BLaER1 (cell line): ENCODE results near the gene LETM1.

ENCODE experiments used
- H3K27ac ChIP-seq: shearing (Covaris generic); formaldehyde crosslinking; 2 replicates; pipeline ENCODE4 v1.8.1; 2022
- H3K27me3 ChIP-seq: shearing (Covaris generic); formaldehyde crosslinking; 2 replicates; pipeline ENCODE4 v1.8.1; 2022
- H3K36me3 ChIP-seq: shearing (Covaris generic); formaldehyde crosslinking; 2 replicates; pipeline ENCODE4 v1.8.1; 2022
- H3K4me1 ChIP-seq: shearing (Covaris generic); formaldehyde crosslinking; 2 replicates; pipeline ENCODE4 v1.8.1; 2022
- H3K4me2 ChIP-seq: shearing (Covaris generic); formaldehyde crosslinking; 2 replicates; pipeline ENCODE4 v1.8.1; 2022
- H3K4me3 ChIP-seq: shearing (Covaris generic); formaldehyde crosslinking; 2 replicates; pipeline ENCODE4 v1.8.1; 2022
- H3K9ac ChIP-seq: shearing (Covaris generic); formaldehyde crosslinking; 2 replicates; pipeline ENCODE4 v1.8.1; 2022
- H3K9me3 ChIP-seq: shearing (Covaris generic); formaldehyde crosslinking; 2 replicates; pipeline ENCODE4 v1.8.1; 2022
- H4K20me1 ChIP-seq: shearing (Covaris generic); formaldehyde crosslinking; 2 replicates; pipeline ENCODE4 v1.8.1; 2022
- Cebpa-rat ChIP-seq: shearing (Covaris generic); IDR thresholded peaks from 2 replicates; pipeline ENCODE4 v1.8.1; 2022

Gene LETM1

GRCh38 chr4:1769692-1770091 is 86.3 kb downstream of the LETM1 start:
- Histone ChIP-seq H3K4me3 (peak overlapping the region; percentile 29; the same call in 1 of the 2 replicates), H3K9ac (0 out of 2 replicates have a peak overlapping the region, but pooled peaks have one; percentile 10), H3K4me1 (peaks cover 81% of the 10 kb centered on the region), H4K20me1 (peaks cover 45% of the 10 kb centered on the region), H3K27ac (no peak overlapping the region), H3K27me3 (peaks cover 52% of the 10 kb centered on the region), H3K36me3 (no peaks in the 10 kb centered on the region), H3K9me3 (no peaks in the 10 kb centered on the region), H3K4me2 (peak overlapping the region; percentile 88)
- TF ChIP-seq Cebpa-rat = no peak

DNA sequence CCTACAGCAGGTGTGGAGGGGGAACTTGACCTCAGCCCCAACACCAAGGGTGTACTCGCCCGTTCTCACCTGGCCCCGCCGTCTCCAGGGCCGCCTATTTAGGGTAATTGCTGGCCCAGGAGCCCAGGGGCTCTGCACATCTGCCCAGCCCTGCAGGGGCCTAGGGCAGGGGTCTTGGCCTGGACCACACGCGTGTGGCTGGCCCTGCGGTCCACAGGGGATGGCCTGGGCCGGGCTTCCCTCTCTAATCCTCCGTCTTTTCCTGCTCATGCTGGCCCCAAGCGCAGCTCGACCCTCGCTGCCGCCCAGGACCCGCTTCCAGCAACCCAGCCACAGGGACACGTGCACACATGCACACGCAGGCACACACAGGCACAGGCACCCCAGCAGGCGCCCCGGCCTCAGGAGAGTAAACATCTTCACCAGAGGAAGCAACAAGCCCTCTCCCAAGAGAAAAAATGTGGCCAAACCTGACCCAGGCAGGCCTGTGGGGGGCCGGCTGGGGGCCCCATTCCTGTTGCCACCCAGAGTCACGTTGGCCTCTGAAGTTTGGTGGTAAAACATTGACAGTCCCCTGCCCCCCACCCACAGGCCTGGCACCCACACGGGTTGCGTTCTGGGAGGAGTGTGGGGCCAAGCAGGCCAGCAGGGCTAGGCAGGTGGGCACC is 87.5 kb downstream of the LETM1 start:
- peak overlapping the region; percentile 29; the same call in 1 of the 2 replicates for H3K4me3 ChIP-seq
- H3K4me1 ChIP-seq = peaks cover 74% of the 10 kb centered on the region
- peaks cover 64% of the 10 kb centered on the region for H3K27me3 ChIP-seq
- no peaks in the 10 kb centered on the region for H3K36me3 ChIP-seq
- no peak for TF ChIP-seq Cebpa-rat
- peaks cover 48% of the 10 kb centered on the region for H4K20me1 ChIP-seq
- no peak overlapping the region for H3K27ac ChIP-seq
- no peaks in the 10 kb centered on the region for H3K9me3 ChIP-seq
- H3K9ac ChIP-seq = no peak overlapping the region
- peak overlapping the region; percentile 88 for H3K4me2 ChIP-seq

GRCh38 chr4:1767770-1768366 is 88.1 kb downstream of the LETM1 start:
- Histone ChIP-seq H3K4me2 (peak overlapping the region; percentile 88), H3K27me3 (peaks cover 69% of the 10 kb centered on the region), H4K20me1 (peaks cover 48% of the 10 kb centered on the region), H3K9ac (no peak overlapping the region), H3K4me1 (peaks cover 68% of the 10 kb centered on the region), H3K36me3 (no peaks in the 10 kb centered on the region), H3K4me3 (peak overlapping the region; percentile 63), H3K27ac (no peak overlapping the region), H3K9me3 (no peaks in the 10 kb centered on the region)
- no peak for TF ChIP-seq Cebpa-rat

- no peak overlapping the region for H3K27ac ChIP-seq
- peak overlapping the region; percentile 88 for H3K4me2 ChIP-seq
- H3K36me3 ChIP-seq = no peaks in the 10 kb centered on the region
- no peak for TF ChIP-seq Cebpa-rat
- H3K9ac ChIP-seq = no peak overlapping the region
- H3K4me1 ChIP-seq = peaks cover 62% of the 10 kb centered on the region
- peak overlapping the region; percentile 63 for H3K4me3 ChIP-seq
- H4K20me1 ChIP-seq = peaks cover 48% of the 10 kb centered on the region
- H3K27me3 ChIP-seq = peaks cover 75% of the 10 kb centered on the region
- H3K9me3 ChIP-seq = no peaks in the 10 kb centered on the region
These were observed 88.7 kb downstream of the LETM1 start for GRCh38 chr4:1767061-1767769.

GRCh38 chr4:1766106-1767060 is 89.6 kb downstream of the LETM1 start:
- H3K9ac ChIP-seq = no peak overlapping the region
- H3K27ac ChIP-seq = no peak overlapping the region
- no peak overlapping the region for H3K4me3 ChIP-seq
- peaks cover 47% of the 10 kb centered on the region for H4K20me1 ChIP-seq
- H3K4me1 ChIP-seq = peaks cover 53% of the 10 kb centered on the region
- H3K9me3 ChIP-seq = no peaks in the 10 kb centered on the region
- no peaks in the 10 kb centered on the region for H3K36me3 ChIP-seq
- TF ChIP-seq Cebpa-rat = no peak
- H3K27me3 ChIP-seq = peaks cover 76% of the 10 kb centered on the region
- H3K4me2 ChIP-seq = peak overlapping the region; percentile 88

- Histone ChIP-seq H3K9ac (no peak overlapping the region), H3K9me3 (no peaks in the 10 kb centered on the region), H3K4me1 (peaks cover 47% of the 10 kb centered on the region), H3K27ac (no peak overlapping the region), H4K20me1 (peaks cover 39% of the 10 kb centered on the region), H3K27me3 (peaks cover 71% of the 10 kb centered on the region), H3K4me3 (no peak overlapping the region), H3K36me3 (no peaks in the 10 kb centered on the region), H3K4me2 (peak overlapping the region; percentile 88)
- TF ChIP-seq Cebpa-rat = no peak
These were observed 90.4 kb downstream of the LETM1 start for GRCh38 chr4:1765409-1766072.

DNA sequence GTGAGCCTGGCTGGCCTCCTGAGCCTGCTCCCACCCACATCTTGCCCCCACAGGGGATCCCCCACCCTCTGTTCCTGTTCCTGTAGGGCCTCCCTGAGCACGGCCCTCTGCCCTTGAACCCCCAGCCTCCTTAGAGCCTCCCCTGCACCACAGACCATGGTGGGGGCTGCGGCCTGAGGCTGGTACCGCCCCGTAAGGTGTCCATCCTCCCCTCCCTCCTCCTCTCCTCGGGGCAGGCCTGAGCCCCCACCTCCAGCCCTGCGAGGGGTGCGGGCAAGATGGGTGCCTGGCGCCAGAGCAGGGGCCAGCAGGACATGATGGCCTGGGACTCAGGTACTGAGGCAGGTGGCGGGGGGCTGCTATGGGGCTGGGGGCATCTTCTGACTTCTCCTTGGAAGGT is 91.3 kb downstream of the LETM1 start:
- peaks cover 62% of the 10 kb centered on the region for H3K27me3 ChIP-seq
- H3K4me3 ChIP-seq = no peak overlapping the region
- H3K4me2 ChIP-seq = no peak overlapping the region
- no peaks in the 10 kb centered on the region for H3K9me3 ChIP-seq
- no peak for TF ChIP-seq Cebpa-rat
- no peak overlapping the region for H3K9ac ChIP-seq
- peaks cover 34% of the 10 kb centered on the region for H4K20me1 ChIP-seq
- no peaks in the 10 kb centered on the region for H3K36me3 ChIP-seq
- H3K4me1 ChIP-seq = peaks cover 47% of the 10 kb centered on the region
- no peak overlapping the region for H3K27ac ChIP-seq

GRCh38 chr4:1763550-1764080 is 92.3 kb downstream of the LETM1 start:
- Histone ChIP-seq H3K4me1 (peaks cover 45% of the 10 kb centered on the region), H4K20me1 (peaks cover 23% of the 10 kb centered on the region), H3K27me3 (peaks cover 51% of the 10 kb centered on the region), H3K9ac (no peak overlapping the region), H3K4me3 (no peak overlapping the region), H3K36me3 (no peaks in the 10 kb centered on the region), H3K4me2 (peak overlapping the region; percentile 59), H3K27ac (no peak overlapping the region), H3K9me3 (no peaks in the 10 kb centered on the region)
- TF ChIP-seq Cebpa-rat = no peak
